Stomach smooth muscle (tissue), 2 donors: ENCODE results near the gene TGFBR3.

ENCODE experiments used
- H3K27ac ChIP-seq: one replicate; pipeline ENCODE4 v1.7.0; 2013; ENCODE audit warnings: mild to moderate bottlenecking, low read length, inconsistent platforms
- H3K27me3 ChIP-seq, 2 donors: one replicate each; pipeline ENCODE4 v1.7.0; 2013; ENCODE audit warnings: low read length in 2 of 2; ENCODE audit not compliant: insufficient read depth in 2 of 2, control insufficient read depth in 1 of 2
- H3K36me3 ChIP-seq, 2 donors: one replicate each; pipeline ENCODE4 v1.7.0; 2013; ENCODE audit warnings: low read length in 2 of 2; ENCODE audit not compliant: control insufficient read depth in 2 of 2, insufficient read depth in 2 of 2
- H3K4me1 ChIP-seq: one replicate; pipeline ENCODE4 v1.7.0; 2013; ENCODE audit warnings: low read length; ENCODE audit not compliant: control insufficient read depth, insufficient read depth
- H3K4me3 ChIP-seq, 2 donors: one replicate each; pipeline ENCODE4 v1.7.0; 2013; ENCODE audit warnings: low read length in 2 of 2
- H3K9ac ChIP-seq, 2 donors: one replicate each; pipeline ENCODE4 v1.7.0; 2013; ENCODE audit warnings: low read length in 2 of 2, mild to moderate bottlenecking in 1 of 2
- H3K9me3 ChIP-seq, 2 donors: one replicate each; pipeline ENCODE4 v1.7.0; 2013; ENCODE audit warnings: low read length in 2 of 2; ENCODE audit not compliant: control insufficient read depth in 2 of 2
- donor health status: healthy.
- donor health status: Pancreatic carcinoma.

TGFBR3 gene

DNA sequence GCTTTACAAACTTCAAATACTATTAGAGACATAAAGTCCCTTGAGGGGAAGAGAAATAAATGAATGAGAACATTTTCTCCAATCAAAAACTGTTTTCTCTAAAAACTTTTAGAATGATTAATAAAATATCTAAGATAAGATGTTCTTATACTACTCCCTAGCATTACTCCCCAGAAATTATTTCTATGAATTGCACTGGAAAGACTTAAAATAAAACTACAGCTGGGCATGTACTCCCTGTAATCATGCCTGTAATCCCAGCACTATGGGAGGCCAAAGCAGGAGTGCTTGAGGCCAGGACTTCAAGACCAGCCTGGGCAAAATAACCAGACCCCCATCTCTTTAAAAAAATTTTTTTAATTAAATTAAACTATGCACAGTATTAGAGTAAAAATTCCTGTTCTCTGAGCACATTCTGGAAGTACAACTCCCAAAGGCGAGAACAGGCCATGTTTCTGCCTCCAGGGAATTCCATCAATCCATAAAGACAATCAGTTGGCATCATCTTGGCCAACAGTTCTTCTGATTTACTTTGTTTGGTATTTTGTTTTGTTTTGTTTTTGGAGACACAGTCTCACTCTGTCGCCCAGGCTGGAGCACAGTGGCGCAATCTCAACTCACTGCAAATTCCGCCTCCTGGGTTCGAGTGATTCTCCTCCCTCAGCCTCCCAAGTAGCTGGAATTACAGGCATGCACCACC, 77.9 kb downstream of the TGFBR3 start:
- H3K27me3 ChIP-seq = no peaks in the 10 kb centered on the region
- no peaks in the 10 kb centered on the region for H3K36me3 ChIP-seq
- no peak overlapping the region for H3K4me3 ChIP-seq
- H3K9ac ChIP-seq = no peak overlapping the region
- H3K9me3 ChIP-seq = no peaks in the 10 kb centered on the region
- H3K4me1 ChIP-seq = peaks cover 60% of the 10 kb centered on the region
- H3K27ac ChIP-seq = no peak overlapping the region

DNA sequence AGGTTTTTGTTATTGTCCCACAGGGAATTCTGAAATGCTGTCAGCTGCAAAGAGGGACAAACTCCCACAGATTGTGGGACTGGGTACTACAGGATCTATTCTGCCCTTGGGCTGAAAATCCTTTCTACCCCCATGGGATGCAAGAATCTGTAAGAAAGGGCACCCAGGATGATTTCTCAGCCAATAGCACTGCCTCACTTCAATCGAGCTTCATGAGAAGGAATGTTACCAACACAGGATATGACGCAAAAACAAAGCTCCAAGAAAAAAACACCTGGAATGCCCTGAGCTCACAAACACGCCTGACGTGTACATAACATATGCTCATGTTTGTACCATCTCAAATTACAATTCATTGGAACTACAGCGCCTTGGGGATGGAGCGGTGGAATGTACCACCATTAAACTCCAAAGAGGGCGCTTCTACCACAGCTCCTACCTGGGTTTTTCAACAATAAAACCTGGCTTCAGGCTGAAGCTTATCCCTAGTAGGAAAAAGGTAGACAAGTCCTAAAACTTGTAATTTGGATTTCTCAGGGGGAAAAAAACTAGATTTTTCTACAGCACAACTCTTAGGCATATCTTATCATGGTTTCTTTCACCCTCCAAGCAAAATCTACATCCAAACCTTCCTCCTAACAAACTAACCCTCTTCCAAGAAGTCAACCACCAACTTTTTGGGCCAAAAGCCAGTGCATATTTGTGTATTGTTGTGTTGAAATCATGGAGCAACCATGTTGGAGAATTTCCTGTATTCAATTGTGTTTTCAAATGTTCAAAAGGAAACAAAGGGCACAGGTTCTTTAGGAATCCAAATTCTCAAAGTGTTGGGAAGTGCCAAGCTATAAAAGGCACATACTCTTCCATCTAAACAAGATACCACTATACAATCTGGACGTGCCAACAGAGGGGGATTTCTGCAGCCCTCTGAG, 78.9 kb downstream of the TGFBR3 start:
- H3K9me3 ChIP-seq = no peaks in the 10 kb centered on the region

DNA sequence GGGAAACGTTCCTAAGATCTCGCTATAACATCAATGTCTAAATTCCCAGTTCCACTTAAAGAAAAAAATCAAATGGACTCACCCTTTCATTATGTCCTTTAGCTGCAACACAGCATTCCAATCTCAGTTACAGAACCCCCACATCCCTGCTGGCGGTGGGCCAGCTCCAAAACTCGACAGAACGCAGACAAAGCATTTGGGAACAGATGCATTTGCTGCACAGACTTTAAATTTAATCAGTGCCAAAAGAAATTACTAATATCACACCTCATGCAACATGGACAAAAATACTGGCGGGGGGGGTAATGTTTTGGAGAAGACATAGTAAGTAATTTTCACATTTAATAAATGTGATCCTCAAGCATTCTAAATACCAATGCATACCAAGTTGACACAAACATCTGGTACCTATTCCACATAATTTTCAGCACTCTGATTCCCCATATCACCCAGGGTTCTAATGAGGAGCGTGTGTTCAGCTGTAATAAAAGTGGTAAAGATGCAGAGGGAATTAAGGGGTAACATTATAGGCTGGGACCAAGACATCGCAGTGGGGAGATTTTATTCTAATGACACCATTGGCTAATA, 79.7 kb downstream of the TGFBR3 start:
- Histone ChIP-seq H3K4me3 (peak overlapping the region in 1 of 2 donors; percentile 29), H3K27ac (peak overlapping the region; percentile 71), H3K9ac (no peak overlapping the region), H3K27me3 (no peaks in the 10 kb centered on the region), H3K36me3 (no peaks in the 10 kb centered on the region), H3K4me1 (peaks cover 61% of the 10 kb centered on the region), H3K9me3 (no peaks in the 10 kb centered on the region)

More for the DNA sequence above, 78.9 kb downstream of the TGFBR3 start:
- no peak overlapping the region for H3K9ac ChIP-seq
- H3K4me3 ChIP-seq = peak overlapping the region in 1 of 2 donors; percentile 29
- no peaks in the 10 kb centered on the region for H3K36me3 ChIP-seq
- no peaks in the 10 kb centered on the region for H3K27me3 ChIP-seq
- peaks cover 61% of the 10 kb centered on the region for H3K4me1 ChIP-seq
- peak overlapping the region; percentile 71 for H3K27ac ChIP-seq

DNA sequence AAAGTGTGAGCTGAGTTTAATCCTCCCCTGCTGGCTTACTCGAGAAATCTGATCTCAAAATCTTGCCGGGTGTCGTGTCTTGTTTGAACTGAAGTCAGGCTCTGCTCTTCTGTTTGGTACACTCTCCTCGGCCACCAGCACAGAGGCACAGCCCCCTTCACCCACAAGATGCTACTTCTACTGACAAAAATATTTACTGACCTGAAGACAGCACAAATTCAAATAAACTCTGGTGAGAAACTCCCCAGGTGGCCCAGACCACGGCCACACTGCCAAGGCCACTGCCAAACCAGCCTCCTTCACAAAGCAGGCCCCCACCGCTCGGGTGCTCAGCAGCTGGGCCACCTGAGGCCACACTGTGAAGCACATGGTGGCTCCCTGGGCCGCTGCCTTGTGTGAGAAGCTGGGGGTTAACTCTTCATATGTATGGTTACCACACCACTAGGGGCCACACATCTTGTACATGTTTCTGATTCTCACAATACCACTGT, 80.6 kb downstream of the TGFBR3 start:
- Histone ChIP-seq H3K36me3 (no peaks in the 10 kb centered on the region), H3K4me3 (peak overlapping the region in 1 of 2 donors; percentile 44), H3K4me1 (peaks cover 56% of the 10 kb centered on the region), H3K27ac (peak overlapping the region; percentile 71), H3K9me3 (no peaks in the 10 kb centered on the region), H3K9ac (peak overlapping the region in 1 of 2 donors; percentile 42), H3K27me3 (no peaks in the 10 kb centered on the region)

DNA sequence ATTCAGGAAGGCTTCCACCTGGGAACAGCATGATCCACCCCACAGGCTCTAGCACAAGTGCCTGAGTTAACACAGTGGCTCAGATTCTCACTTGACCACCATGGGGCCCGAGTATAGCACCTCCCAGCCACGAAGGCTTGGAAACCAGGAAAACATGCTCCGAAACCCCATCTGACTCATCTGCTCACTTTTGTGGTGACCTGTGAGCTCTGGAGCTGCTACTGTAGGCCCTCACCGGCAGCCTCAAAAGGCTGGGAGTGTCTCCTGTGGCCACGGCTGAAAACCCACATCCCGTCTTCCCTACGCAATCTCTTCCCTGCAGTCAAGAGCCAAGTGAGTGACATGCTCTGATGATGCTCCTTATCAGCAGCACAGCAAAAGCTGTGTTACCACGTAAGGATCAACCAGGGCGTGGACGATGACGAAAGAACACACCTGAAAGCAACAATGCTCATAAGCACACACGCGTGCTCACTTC, 81.4 kb downstream of the TGFBR3 start:
- peaks cover 54% of the 10 kb centered on the region for H3K4me1 ChIP-seq
- H3K27ac ChIP-seq = peak overlapping the region; percentile 71

DNA sequence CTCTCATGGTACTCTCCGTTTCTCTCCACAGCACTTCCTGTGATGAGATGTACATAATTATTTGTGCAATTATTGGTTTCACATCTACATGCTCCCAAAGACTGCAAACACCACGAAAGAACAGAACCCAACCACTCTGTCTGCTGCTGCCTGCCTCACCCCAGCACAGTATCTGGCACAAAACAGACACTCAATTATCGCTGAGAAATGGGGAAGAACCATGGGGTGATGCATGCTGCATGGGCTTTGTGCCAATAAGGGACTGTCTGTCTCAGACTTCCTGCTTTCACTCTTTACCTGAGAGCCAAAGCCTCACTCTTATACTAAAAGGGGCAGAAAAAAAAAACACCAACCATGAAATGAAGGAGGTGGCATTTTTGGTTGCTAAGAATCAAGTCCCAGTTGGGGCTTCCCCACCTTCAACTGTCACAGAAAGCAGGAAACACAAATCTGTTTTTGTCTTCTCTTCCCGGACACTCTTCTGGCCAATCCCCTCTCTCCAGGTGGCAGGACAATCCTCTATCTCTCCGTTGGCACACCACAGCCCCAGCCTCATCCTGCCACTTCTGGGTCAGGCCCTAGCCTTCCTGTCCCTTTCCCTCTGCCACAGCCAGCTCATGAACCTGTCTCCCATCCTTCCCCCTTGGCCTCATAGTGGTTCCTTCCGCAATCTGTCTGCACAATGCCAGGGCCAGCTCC, 82.0 kb downstream of the TGFBR3 start:
- no peaks in the 10 kb centered on the region for H3K36me3 ChIP-seq
- peak overlapping the region; percentile 71 for H3K27ac ChIP-seq
- H3K27me3 ChIP-seq = no peaks in the 10 kb centered on the region
- H3K4me1 ChIP-seq = peaks cover 56% of the 10 kb centered on the region
- H3K9ac ChIP-seq = no peak overlapping the region
- H3K4me3 ChIP-seq = no peak overlapping the region
- H3K9me3 ChIP-seq = no peaks in the 10 kb centered on the region

More for the DNA sequence above, 81.4 kb downstream of the TGFBR3 start:
- Histone ChIP-seq H3K9me3 (no peaks in the 10 kb centered on the region), H3K27me3 (no peaks in the 10 kb centered on the region), H3K9ac (peak overlapping the region in 1 of 2 donors; percentile 42), H3K36me3 (no peaks in the 10 kb centered on the region), H3K4me3 (no peak overlapping the region)

DNA sequence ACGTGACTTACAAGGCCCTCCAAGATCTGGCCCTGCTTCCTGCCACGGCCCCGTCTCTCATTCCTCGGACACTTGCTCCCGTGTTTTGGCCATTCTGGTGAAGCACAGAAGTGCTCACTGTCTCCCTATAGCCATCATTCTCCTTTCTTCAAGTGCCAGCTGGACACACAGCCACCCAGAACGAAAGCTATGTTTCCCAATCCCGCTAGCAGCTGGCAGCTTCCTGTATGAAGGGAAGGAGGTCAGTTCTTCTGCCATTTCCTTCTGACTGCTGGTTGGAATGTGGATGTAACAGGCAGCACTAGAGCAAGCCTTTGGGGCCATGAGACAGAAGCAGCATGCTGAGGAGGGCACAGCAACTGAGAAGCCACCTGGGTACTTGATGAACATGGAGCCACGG, 82.8 kb downstream of the TGFBR3 start:
- Histone ChIP-seq H3K9ac (no peak overlapping the region), H3K27ac (peak overlapping the region; percentile 71), H3K4me3 (no peak overlapping the region), H3K36me3 (no peaks in the 10 kb centered on the region), H3K9me3 (no peaks in the 10 kb centered on the region), H3K27me3 (no peaks in the 10 kb centered on the region), H3K4me1 (peaks cover 65% of the 10 kb centered on the region)

DNA sequence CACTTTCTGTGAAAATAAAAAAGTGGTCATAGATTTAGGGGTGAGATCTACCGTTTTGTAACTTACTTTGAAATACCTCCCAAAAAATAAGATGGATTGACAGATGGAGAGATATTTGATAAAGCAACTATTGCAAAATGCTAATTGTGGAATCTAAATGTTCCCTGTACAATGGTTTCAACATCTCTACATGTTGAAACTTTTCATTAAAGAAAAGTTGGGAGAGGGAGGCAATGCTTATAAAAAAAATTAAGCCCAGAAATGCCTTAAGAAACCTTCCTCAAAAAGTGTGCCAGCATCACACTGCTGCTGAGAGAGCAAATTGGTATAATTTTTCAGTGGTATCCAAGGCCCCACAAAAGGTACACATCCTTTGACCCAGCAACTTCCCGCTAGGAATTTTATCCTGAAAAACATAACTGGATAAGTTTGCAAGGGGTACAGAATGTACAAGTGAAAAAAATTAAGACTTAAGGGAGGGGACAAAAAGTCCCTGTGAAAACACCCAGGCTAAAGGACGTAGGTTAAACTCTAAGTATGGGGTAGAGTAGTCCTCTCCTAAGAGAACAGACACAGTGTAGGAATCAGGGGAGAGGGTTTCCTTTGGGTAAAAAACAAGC, 84.3 kb downstream of the TGFBR3 start:
- no peaks in the 10 kb centered on the region for H3K36me3 ChIP-seq
- H3K4me1 ChIP-seq = peaks cover 60% of the 10 kb centered on the region
- no peaks in the 10 kb centered on the region for H3K27me3 ChIP-seq
- H3K4me3 ChIP-seq = no peak overlapping the region
- no peaks in the 10 kb centered on the region for H3K9me3 ChIP-seq
- H3K27ac ChIP-seq = no peak overlapping the region
- no peak overlapping the region for H3K9ac ChIP-seq

DNA sequence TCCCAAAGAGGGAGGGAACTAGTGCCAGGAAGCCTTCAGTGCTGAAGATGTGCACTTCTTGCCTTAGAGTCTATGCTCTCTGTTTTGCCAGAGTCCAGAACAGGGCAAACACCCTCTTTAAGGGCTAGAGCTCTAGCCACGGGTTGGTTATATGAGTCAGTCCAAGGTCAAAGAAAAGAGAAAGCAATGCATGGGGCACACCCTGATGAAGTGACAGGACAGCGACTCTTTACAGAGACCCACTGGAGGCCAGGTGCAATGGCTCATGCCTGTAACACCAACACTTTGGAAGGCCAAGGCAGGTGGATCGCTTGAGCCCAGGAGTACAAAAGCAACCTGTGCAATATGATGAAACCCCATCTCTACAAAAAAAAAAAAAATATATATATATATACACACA, 86.1 kb downstream of the TGFBR3 start:
- Histone ChIP-seq H3K4me1 (peaks cover 52% of the 10 kb centered on the region), H3K36me3 (no peaks in the 10 kb centered on the region), H3K27me3 (no peaks in the 10 kb centered on the region), H3K4me3 (no peak overlapping the region), H3K27ac (no peak overlapping the region), H3K9me3 (no peaks in the 10 kb centered on the region), H3K9ac (no peak overlapping the region)

DNA sequence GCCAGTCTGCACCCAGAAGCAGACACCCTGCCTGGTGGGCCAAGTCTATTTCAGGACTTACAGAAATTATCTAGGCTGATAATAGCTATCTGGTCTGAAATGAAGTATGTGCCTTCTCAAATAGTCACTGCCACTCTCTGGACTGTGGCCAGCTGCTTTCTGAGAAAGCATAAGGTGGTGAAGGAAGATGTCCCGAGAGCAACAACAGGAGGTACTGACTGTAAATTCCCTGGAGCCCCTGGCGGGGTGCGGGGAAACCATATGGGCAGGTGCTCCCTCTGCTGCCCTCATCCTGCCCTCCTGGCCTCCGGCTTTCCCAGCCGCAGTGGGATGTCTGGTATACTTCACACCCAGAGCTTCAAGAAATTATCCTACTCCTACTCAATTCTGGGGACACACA, 86.8 kb downstream of the TGFBR3 start:
- Histone ChIP-seq H3K4me1 (peaks cover 45% of the 10 kb centered on the region), H3K9ac (peak overlapping the region in 1 of 2 donors; percentile 8), H3K9me3 (no peaks in the 10 kb centered on the region), H3K27me3 (no peaks in the 10 kb centered on the region), H3K4me3 (no peak overlapping the region), H3K36me3 (no peaks in the 10 kb centered on the region), H3K27ac (peak overlapping the region; percentile 46)
